RKO (cell line): ENCODE measurements around the gene TPCN2.
"Not testable (repeated sequence)": the region's sequence is repeated elsewhere in the genome, so short reads cannot be mapped to it uniquely, and the experiment has no call there.

ENCODE experiments used
- DNase-seq: peaks from one replicate; pipeline ENCODE4 v3.0.0-alpha.2; 2016; ENCODE audit warnings: low spot score

Gene TPCN2

DNA sequence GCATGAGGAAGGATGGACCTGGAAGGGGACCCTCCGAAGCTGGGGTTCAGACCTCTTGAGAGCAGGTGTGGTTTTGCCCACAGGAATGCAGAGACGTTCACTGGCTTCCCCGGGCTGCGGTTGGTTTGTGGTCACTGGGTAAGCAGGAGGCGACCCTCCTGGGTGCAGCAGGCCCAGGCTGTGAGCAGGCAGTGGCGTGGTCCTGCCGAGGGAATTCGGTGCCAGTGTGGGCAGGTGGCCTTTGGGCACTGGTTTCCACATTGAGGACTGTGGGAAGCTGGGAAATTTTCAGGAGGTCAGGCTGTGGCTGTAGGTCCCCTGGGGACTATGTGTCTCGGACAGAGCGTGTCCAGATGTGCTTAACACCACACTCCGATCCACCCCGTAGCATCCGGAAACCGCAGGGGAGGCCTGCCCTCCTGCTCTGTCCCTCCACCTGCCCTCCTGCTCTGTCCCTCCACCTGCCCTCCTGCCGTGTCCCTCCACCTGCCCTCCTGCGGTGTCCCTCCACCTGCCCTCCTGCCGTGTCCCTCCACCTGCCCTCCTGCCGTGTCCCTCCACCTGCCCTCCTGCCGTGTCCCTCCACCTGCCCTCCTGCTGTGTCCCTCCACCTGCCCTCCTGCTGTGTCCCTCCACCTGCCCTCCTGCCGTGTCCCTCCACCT, 27.5 kb downstream of the TPCN2 start:
- DNase-seq, result no peak

DNA sequence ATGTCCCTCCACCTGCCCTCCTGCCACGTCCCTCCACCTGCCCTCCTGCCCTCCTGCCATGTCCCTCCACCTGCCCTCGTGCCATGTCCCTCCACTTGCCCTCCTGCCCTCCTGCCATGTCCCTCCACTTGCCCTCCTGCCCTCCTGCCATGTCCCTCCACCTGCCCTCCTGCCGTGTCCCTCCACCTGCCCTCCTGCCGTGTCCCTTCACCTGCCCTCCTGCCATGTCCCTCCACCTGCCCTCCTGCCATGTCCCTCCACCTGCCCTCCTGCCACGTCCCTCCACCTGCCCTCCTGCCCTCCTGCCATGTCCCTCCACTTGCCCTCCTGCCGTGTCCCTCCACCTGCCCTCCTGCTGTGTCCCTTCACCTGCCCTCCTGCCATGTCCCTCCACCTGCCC, 28.2 kb downstream of the TPCN2 start:
- DNase-seq, result not testable (repeated sequence)

DNA sequence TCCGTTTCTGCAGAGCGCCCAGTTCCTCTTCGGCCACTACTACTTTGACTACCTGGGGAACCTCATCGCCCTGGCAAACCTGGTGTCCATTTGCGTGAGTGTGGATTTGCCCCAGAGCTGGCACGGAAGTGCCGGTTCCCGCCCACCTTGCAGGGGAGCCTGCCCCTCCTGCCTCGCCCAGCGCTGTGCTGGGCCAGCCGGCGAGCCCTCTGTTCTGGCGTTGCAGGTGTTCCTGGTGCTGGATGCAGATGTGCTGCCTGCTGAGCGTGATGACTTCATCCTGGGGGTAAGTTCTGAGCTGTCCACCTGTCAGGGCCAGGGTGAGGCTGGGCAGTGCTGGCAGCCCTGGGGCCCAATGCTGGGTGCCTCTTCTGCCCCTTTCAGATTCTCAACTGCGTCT, 29.8 kb downstream of the TPCN2 start:
- DNase-seq, result no peak

DNA sequence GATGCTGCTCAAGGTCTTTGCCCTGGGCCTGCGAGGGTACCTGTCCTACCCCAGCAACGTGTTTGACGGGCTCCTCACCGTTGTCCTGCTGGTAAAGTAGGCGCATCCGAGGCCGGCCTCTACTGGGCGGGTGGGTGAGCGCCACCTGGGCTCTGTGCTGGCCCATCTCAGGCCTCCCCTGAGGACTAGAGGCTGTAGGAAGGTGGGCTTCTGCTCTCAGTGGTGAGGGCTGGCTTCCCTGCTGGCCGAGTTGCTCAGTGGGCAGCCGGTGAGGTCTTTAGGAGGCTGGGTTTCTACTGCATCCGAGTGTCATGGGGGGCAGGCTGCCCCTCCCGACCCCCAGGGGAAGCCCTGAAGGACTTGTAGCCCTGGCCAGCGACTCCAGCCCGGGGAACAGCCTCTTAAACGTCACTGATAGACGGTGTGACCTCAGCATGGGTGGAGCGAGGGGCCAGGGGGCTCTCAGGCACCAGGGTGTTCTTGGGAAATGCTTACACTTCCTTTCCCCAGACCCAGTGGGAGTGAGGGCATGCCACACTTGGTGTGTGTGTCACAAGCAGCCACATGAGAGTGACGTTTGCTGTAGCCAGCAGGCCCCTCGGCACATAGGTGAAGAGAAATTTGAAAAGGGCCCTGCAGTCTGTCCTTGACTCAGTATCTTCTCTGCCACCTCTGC, 30.3 kb downstream of the TPCN2 start:
- DNase-seq, result no peak

DNA sequence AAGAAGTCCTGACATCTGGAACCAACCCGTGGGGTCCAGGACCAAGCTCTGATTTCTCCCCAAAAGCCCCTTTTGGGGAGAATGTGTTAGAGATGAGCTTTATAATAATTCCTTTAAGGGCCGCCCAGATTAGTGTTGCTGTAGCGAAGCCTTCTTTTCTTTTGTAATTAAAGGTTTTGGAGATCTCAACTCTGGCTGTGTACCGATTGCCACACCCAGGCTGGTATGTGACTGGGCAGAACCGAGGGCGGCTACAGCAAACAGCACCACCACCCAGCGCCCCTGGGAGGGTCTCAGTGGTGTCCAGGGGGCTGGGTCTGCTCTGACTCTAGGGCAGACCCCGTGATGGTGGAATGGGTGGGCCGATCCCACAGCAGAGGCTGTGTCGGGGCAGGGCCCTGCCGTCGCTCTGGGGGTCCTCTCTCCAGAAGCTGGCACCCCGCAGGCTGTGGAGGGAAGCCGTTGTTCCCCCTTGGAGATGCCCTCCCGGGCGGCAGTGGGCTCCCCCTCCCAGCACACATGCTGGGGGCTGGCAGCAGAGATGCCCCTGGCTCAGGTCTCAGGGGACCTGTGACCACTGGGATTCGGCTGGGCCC, 31.0 kb downstream of the TPCN2 start:
- no peak for DNase-seq

DNA sequence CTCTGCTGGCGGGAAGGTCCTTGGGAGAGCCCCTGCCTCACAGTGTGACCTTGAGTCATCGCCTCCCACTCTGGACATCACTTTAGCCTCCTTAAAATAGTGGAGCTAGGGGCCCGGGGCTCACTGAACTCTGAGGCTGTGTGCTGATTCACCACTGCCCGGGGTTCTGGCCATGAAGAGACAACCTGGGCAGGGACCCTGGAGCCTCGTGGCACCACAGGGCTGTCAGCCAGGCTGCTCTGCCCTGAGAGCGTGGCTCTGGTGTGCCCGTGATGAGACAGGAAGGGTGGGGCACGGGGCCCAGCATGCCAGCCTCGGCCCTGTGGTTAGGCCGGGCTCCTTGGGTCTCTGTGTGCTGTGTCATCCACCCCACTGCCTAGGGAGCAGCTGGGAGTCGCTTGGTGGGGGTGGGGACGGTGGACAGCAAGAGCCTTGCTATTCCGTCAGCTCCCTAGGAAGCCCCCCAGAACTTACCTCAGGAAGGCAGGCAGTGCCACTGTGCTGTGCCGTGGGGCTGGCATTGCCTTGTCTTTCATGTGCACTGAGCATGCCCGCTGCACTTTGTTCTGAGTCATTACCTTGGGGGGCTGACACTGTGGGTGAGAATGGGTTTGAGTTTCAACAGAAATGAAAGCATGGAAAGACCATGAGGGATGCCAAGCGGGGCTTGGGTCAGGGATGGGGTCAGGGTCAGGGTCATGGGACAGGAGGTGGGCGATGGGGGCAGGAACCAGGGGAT, 31.7 kb downstream of the TPCN2 start:
- DNase-seq, result no peak

DNA sequence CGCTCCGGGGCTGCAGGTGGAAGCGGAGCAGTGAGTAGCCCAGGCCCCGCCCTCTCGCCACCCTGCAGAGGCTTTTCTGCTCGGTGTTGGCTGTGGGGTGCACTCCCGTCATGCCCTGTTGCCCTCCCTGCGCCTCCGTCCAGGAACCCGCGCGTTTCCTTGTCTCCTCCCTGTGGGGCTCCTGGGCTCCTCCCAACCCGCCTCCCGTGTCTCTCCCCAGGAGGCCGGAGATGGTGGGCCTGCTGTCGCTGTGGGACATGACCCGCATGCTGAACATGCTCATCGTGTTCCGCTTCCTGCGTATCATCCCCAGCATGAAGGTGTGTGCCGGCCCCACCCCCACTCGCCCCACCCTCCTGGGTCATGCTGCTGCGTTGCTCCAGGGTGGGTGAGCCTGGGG, 32.4 kb downstream of the TPCN2 start:
- no peak for DNase-seq

DNA sequence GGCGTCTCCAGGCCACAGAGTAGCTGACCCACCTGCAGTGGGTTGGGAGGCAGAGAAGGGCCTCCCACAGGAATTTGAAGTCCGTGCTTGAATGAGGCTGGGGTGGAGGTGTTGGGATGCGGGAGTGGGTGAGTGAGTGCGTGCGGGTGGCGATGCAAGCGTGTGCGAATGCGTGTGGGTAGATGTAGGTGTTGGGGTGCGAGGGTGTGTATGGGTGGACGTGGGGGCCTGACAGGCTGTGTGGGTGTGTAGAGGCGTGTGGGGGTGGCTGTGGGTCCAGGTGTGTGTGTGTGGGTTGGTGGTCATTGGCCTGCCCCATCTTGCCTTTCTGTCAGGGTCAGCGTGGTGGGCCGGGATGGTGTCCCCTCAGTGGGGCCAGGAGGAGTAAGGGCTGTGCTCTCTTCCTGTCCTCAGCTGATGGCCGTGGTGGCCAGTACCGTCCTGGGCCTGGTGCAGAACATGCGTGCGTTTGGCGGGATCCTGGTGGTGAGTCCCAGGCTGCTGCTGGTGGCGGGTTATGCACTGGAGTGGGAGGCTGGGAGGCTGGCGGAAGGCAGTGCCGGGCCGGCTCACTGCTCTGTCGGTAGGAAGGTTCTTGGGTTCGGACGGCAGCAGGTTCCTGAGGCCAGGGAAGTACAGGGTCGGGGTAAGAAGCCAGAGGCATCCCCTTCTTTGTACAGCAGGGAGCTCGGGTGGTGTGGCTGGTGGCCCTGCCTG, 35.0 kb downstream of the TPCN2 start:
- DNase-seq, result no peak

DNA sequence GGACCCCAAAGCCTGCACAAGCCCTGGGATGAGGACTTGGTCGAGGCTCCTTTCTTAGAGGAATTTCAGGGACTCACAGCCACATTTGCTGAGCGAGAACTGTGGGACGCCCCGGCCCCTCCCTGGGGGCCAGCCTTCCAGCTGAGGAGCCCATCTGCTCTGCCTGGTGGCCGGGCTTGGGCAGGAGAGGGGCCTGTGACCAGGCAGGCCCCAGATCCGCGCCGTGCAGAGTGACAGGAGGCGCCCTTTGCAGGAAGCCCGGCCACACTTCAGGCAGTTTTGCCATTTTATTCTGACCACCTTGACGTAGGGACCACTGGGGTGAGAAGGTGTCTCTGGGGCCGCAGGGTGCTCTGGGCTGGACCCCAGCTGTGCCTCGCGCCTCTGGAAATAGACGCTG, 35.6 kb downstream of the TPCN2 start:
- no peak for DNase-seq

DNA sequence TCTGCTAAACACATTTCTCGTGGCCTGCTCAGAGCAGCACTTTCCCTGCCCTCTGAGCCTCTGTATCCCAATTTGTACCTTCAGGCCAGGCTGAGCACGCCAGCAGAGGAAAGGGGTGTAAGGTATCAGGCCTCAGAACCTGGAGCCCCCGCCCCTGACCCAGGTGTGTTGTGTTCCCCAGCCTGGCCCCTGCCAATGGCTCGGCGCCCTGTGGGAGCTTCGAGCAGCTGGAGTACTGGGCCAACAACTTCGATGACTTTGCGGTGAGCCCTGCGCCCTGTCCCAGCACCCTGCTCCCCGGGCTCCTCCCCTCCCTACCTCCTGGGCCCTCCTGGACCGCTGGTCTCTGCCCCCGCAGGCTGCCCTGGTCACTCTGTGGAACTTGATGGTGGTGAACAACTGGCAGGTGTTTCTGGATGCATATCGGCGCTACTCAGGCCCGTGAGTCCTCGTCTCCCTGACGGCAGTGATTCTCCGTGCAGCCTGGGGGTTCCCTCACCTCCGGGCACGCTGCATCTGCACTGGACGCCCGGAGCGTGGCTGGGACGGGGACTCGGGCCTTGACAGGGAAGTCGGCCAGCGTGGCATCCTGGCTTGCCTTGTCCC, 36.9 kb downstream of the TPCN2 start:
- DNase-seq, result no peak

DNA sequence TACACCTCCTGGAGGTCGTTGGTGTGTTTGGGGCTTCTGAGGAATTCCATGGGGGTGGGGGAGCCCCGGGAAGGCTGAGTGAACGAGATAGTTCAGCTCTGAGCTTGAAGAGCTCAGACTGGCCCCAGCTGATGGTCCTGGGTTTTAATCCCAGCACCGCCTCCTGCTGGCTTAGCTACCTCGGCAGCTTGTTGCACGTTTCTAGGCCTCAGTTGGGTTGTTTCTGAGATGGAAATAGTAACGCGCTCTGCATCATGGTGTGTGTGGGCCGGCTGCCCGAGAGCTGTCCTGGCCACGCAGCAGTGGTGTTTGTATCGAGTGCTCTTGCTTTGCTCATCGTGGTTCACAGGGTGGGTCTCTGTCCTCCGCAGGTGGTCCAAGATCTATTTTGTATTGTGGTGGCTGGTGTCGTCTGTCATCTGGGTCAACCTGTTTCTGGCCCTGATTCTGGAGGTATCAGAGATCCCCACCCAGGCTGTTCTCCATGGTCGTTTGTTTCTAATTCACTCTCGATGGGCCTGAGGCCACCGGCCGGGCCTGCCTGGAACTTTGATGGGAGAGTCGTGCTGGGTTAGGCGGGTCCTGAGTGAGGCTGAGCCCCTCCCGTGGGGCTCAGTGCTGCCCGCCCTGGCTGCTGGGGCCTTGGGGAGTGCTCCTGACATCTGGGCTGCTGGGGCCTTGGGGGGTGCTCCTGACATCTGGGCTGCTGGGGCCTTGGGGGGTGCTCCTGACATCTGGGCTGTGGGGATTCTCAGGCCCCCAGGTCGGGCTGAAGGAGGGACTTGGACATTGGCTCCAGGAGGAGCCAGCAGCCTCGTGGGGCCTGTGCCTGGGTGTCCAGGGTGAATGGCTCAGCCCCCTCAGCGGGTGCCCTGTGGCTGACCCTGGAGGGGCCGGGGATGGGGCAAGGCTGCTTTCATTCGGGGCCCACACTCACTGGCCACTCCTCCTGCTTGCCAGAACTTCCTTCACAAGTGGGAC, 37.7 kb downstream of the TPCN2 start:
- no peak for DNase-seq

DNA sequence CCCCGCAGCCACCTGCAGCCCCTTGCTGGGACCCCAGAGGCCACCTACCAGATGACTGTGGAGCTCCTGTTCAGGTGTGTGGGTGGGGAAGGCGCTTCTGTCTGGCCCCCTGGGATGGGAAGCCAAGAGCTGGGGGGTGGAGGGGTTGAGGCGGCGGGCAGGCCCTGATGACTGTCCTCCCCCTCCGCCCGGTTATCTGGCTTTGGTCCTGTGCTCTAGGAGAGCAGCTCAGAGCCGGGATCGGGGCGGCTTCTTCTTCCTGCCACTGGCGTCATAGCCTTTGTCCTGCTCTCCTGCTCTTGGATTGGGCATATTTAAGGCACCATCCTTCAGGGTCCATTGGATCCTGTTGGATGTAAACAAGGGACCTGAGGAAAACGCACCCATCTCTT, 38.4 kb downstream of the TPCN2 start:
- DNase-seq, result no peak

DNA sequence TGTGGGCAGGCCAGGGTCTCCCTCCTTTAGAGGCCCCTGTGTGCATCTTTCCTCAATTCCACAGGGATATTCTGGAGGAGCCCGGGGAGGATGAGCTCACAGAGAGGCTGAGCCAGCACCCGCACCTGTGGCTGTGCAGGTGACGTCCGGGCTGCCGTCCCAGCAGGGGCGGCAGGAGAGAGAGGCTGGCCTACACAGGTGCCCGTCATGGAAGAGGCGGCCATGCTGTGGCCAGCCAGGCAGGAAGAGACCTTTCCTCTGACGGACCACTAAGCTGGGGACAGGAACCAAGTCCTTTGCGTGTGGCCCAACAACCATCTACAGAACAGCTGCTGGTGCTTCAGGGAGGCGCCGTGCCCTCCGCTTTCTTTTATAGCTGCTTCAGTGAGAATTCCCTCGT, 39.1 kb downstream of the TPCN2 start:
- no peak for DNase-seq

DNA sequence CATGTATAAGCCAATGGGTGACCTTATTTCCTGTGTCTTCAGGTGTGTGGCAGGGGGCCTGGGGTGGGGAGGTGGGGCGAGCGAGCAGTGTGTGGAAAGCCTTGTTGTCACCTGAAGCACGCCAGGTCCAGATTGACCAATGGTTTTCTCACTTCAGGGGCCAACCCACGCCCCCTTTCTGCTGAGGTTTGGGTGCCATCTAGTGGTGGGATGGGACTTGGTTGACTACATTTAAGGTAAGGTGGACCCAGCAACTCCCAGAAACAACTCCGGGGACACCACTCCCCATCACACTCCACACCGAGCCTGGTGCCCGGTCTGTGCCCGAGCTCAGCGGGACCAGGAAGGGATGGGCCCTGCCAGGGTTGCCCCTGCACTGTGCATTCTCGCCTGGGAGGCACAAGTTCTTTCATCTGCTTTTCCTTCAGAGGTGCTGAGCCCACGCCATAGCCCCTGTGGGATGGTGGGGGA, 40.0 kb downstream of the TPCN2 start:
- peak; percentile 59 for DNase-seq

DNA sequence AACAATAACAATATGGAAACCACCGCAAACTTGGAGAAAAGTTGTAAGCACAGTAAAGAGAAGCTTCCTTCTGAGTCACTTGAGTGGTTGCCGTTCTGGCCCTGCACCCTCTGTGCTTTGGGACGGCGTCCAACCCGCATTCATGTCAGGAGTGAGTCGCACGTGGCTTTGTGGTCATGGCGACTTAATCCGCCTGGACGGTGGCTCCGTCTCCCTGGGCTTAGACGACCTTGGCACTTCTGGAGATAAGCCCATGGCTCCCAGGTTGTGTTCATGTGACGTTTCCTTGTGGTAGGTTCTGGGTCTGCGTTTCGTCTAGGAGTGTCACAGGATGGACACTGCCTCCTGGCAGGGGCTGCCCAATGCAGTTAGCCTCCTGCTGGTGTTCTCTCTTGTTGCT, 40.5 kb downstream of the TPCN2 start:
- peak; percentile 46 for DNase-seq

DNA sequence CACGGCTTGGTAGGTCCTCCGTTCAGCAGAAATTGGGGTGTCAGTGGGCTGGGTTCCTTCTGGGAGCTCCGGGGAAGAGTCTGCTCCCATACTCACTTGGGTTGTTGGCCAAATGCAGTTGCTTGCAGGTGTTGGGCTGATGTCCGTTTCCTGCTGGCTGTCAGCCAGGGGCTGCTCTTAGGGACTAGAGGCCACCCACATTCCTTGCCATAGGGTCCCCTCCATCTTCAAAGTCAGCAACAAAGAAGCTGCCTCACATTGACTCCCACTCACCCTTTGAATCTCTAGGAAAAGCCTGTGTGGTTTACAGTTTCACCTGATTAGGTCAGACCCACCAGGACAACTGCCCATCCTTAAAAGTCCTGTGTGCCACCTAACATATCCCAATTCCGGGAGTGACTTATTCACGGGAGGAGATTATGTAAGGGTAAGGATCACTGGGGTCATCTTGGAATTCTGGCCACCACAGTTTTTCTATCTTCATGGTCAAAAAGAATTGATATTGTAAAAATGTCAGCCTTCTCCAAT, 43.0 kb downstream of the TPCN2 start:
- DNase-seq, result no peak

DNA sequence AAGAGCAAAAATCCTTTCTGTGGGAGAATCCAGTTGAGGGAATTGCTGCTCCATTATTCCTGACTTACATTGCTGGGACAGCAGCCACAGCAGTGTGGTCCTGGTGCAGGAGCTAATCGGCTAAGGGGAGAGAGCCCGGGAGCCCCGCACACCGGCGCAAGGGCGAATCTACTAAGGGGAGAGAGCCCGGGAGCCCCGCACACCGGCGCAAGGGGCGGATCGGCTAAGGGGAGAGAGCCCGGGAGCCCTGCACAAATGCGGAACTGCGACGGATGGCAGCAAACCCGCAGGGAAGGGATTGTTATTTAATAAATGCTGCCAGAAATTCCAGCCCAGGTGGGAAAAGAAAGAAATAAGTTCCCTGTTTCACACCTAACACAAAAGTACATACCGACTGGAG, 43.5 kb downstream of the TPCN2 start:
- no peak for DNase-seq

DNA sequence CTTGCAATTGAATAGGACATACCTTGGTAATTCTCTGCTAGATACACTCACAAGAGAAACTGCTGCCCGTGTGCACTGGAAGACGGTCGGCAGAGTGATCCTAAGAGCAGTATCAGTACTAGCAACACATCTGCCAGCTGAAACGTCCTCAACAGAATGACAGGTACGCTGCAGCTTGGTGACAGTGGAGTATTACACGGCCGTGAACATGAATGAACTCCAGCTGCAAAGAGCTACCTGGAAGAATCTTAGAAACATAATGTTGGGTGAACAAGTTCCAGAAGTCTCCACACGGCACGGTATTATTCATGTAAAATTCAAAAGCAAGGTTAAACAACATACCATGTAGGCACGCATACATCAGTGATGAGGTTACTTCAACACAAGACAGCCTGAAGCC, 44.4 kb downstream of the TPCN2 start:
- DNase-seq, result no peak

DNA sequence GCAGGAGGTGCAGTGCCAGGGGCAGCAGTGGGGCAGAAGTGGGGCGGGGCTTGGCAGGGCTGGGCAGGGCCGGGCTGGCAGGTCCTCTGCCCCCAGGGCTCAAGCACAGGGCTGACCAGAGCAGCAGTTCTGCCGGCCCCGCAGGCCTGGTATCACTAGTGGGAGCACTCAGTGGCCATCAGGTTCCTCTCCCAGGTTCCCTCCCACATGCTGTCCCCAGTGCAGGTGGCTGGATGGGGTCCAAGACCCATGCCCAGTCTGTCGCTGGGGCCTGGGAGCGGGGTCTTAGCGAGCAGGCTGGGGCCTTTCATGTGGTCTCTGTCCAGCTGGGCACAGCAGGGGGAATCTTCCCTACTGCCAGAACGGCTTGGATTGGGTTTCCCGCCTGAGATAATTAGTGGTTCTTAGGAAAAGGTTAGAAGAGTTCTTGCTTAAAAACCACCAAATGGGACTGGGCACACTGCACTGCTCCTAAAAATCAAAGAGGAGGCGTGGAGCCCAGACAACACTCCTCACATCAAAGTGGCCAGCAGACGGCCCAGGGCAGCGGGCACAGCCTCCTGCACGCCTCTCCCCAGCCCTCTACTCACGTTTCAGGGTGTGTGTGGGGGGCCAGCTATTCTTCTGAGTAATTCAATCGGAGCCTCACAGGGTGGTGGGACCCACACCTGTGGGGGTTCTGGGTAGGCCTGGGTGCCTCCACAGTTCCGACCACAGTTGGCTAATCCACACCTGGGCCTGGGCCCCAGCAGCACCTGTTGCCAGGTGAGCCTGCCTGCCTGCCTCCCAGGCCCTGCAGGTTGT, 45.6 kb downstream of the TPCN2 start:
- no peak for DNase-seq

DNA sequence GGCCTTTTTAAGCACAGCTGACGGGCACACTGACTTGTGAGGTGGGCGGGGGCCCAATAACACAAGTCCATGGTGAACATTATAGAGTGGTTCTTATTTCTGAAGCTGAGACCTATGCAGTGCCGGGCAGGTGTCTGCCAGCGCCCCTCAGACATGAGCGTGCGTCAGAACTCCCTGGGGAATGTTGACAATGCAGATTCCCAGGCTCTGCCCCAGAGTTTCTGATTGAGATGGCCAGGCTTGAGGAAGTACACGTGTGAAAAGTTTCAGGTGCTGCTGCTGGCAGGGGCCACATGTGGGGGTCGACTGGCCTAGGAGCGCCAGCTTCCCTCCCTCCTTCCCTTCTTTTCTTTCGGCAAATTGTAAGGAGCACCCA, 46.2 kb downstream of the TPCN2 start:
- no peak for DNase-seq
